Activated T-cell treated with anti-CD3 and anti-CD28 coated beads for 24 hours (primary cell): ENCODE results near the gene CLSTN2.

Experiments used
- DNase-seq: peaks from one replicate; pipeline ENCODE4 v3.0.0-alpha.2; 2020; ENCODE audit warnings: low read depth

The CLSTN2 gene

GRCh38 chr3:140342668-140343067 is 407.7 kb downstream of the CLSTN2 start:
- DNase-seq = no peak

- no peak for DNase-seq
Observed at GRCh38 chr3:140343211-140344081, 408.5 kb downstream of the CLSTN2 start.

- DNase-seq = no peak
Observed at GRCh38 chr3:140344082-140344454, 409.1 kb downstream of the CLSTN2 start.

- DNase-seq = no peak
Observed at GRCh38 chr3:140344601-140345205, 409.7 kb downstream of the CLSTN2 start.

- no peak for DNase-seq
Observed at GRCh38 chr3:140347151-140347550, 412.2 kb downstream of the CLSTN2 start.

GRCh38 chr3:140349938-140350337 is 415.0 kb downstream of the CLSTN2 start:
- DNase-seq = no peak

- DNase-seq = no peak
Observed at GRCh38 chr3:140351466-140351865, 416.5 kb downstream of the CLSTN2 start.

GRCh38 chr3:140355481-140355880 is 420.5 kb downstream of the CLSTN2 start:
- no peak for DNase-seq

GRCh38 chr3:140358686-140359085 is 423.7 kb downstream of the CLSTN2 start:
- no peak for DNase-seq

- no peak for DNase-seq
Observed at GRCh38 chr3:140359233-140359995, 424.4 kb downstream of the CLSTN2 start.

- DNase-seq = no peak
Observed at GRCh38 chr3:140360332-140360731, 425.3 kb downstream of the CLSTN2 start.

- no peak for DNase-seq
Observed at GRCh38 chr3:140363801-140364200, 428.8 kb downstream of the CLSTN2 start.

- DNase-seq = no peak
Observed at GRCh38 chr3:140365872-140366697, 431.1 kb downstream of the CLSTN2 start.

GRCh38 chr3:140368223-140368811 is 433.3 kb downstream of the CLSTN2 start:
- DNase-seq = no peak

- no peak for DNase-seq
Observed at GRCh38 chr3:140370686-140371085, 435.7 kb downstream of the CLSTN2 start.

GRCh38 chr3:140373234-140373633 is 438.2 kb downstream of the CLSTN2 start:
- DNase-seq = no peak

GRCh38 chr3:140375002-140375401 is 440.0 kb downstream of the CLSTN2 start:
- no peak for DNase-seq

GRCh38 chr3:140376136-140376889 is 441.3 kb downstream of the CLSTN2 start:
- DNase-seq = no peak

GRCh38 chr3:140377644-140378043 is 442.7 kb downstream of the CLSTN2 start:
- DNase-seq = no peak

GRCh38 chr3:140378571-140379340 is 443.8 kb downstream of the CLSTN2 start:
- DNase-seq = no peak
